Nephron (organoid): ENCODE results near the gene BEND6.

Experiments
- H3K27ac Mint-ChIP-seq, 3 experiments: 2 replicates each; pipeline ENCODE4 v1.8.0; 2020; ENCODE audit warnings: mixed read lengths in 3 of 3, mild to moderate bottlenecking in 2 of 3, moderate library complexity in 1 of 3
- H3K27me3 Mint-ChIP-seq: 2 replicates; pipeline ENCODE4 v1.8.0; 2021; ENCODE audit warnings: low read depth, mild to moderate bottlenecking, moderate library complexity, mixed read lengths
- H3K36me3 Mint-ChIP-seq: 2 replicates; pipeline ENCODE4 v1.8.0; 2020; ENCODE audit warnings: low read depth, mixed read lengths
- H3K4me1 Mint-ChIP-seq: 2 replicates; pipeline ENCODE4 v1.8.0; 2020; ENCODE audit warnings: mixed read lengths
- H3K4me3 Mint-ChIP-seq, 3 experiments: 2 replicates each; pipeline ENCODE4 v1.8.0; 2020; ENCODE audit warnings: mild to moderate bottlenecking in 3 of 3, mixed read lengths in 3 of 3, moderate library complexity in 2 of 3
- H3K9me3 Mint-ChIP-seq: 2 replicates; pipeline ENCODE4 v1.8.0; 2020; ENCODE audit warnings: mixed read lengths
- TF ChIP-seq, protein P1 (sequence below), 3 experiments: fragments of 200-600 bp; sonication (generic); IDR thresholded peaks; one replicate each; pipeline ENCODE4 v1.5.0; 2021; ENCODE audit warnings: antibody characterized with exemption in 3 of 3; ENCODE audit not compliant: unreplicated experiment in 3 of 3

Gene BEND6

DNA sequence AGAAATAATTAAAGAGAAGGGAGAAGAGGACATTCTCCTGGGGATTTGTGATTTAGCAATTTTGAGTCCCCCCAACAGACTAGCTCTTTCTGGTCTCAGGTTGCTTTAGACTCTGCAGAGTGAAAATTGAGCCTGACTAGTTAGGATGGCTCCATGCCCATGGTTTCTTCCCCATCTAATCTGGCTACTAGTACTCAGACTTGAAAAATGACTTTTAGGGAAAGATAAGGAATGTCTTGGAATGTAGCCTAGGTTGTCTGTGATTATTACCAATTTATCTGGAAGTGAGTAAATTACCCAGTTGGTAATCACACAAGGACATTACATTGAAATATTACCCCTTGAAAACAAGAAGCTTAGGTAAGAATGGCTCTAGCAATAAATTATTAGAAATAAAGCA is 4.2 kb downstream of the BEND6 start:
- Mint-ChIP-seq H3K27me3 (peaks cover 51% of the 10 kb centered on the region), H3K4me1 (peaks cover 14% of the 10 kb centered on the region), H3K36me3 (no peaks in the 10 kb centered on the region), H3K9me3 (no peaks in the 10 kb centered on the region), H3K4me3 (no peak overlapping the region), H3K27ac (no peak overlapping the region)
- TF ChIP-seq, protein P1, sequence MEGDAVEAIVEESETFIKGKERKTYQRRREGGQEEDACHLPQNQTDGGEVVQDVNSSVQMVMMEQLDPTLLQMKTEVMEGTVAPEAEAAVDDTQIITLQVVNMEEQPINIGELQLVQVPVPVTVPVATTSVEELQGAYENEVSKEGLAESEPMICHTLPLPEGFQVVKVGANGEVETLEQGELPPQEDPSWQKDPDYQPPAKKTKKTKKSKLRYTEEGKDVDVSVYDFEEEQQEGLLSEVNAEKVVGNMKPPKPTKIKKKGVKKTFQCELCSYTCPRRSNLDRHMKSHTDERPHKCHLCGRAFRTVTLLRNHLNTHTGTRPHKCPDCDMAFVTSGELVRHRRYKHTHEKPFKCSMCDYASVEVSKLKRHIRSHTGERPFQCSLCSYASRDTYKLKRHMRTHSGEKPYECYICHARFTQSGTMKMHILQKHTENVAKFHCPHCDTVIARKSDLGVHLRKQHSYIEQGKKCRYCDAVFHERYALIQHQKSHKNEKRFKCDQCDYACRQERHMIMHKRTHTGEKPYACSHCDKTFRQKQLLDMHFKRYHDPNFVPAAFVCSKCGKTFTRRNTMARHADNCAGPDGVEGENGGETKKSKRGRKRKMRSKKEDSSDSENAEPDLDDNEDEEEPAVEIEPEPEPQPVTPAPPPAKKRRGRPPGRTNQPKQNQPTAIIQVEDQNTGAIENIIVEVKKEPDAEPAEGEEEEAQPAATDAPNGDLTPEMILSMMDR (IDR thresholded peaks at IDR 0.05; ENCODE audit: unreplicated experiment in 3 of 3), result no peak

DNA sequence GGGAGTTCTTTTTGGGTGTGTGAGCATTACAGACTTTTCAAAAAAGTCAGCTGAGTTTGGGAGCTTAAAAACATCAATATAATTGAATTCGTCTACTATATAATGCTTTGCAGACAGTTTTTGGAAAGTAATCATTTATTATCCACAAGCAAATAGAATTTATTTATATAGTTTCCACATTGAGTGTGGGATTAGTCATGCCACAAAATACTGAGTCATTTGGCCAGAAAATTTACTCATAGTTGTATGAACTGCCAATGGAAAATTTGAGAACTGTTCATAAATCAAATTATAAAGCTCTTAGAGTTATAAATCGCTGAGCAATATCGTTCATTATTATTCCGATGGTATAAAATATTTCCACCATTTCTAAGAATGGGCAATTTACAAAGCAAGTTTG is 5.0 kb downstream of the BEND6 start:
- TF ChIP-seq, protein P1 (IDR thresholded peaks at IDR 0.05; ENCODE audit: unreplicated experiment in 3 of 3), result no peak
- H3K36me3 Mint-ChIP-seq, result no peaks in the 10 kb centered on the region
- no peak overlapping the region for H3K4me3 Mint-ChIP-seq
- no peaks in the 10 kb centered on the region for H3K9me3 Mint-ChIP-seq
- H3K27me3 Mint-ChIP-seq, result peaks cover 47% of the 10 kb centered on the region
- no peak overlapping the region for H3K27ac Mint-ChIP-seq
- peaks cover 14% of the 10 kb centered on the region for H3K4me1 Mint-ChIP-seq

DNA sequence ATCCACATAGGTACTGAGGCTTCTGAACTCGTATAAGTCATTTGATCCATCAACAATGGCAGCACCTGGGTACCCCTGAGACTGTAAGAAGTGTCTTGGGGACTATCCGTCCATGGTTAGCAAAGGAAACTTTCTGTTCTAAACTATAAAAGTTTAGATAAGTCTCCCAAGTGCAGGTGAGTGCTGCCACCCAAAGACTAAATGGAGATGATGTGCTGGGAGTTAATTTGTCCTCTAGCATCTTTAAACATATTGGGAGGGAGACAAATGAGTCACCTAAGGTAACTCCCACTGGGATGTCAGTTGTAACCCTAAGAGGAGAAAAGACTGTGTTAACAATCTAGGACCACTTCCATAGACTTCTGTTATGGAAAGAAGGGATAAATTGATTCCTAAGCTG is 6.2 kb downstream of the BEND6 start:
- TF ChIP-seq, protein P1 (IDR thresholded peaks at IDR 0.05; ENCODE audit: unreplicated experiment in 3 of 3), result no peak
- Mint-ChIP-seq H3K27ac (no peak overlapping the region), H3K27me3 (peaks cover 37% of the 10 kb centered on the region), H3K4me3 (no peak overlapping the region), H3K4me1 (peaks cover 7% of the 10 kb centered on the region), H3K9me3 (no peaks in the 10 kb centered on the region), H3K36me3 (no peaks in the 10 kb centered on the region)

DNA sequence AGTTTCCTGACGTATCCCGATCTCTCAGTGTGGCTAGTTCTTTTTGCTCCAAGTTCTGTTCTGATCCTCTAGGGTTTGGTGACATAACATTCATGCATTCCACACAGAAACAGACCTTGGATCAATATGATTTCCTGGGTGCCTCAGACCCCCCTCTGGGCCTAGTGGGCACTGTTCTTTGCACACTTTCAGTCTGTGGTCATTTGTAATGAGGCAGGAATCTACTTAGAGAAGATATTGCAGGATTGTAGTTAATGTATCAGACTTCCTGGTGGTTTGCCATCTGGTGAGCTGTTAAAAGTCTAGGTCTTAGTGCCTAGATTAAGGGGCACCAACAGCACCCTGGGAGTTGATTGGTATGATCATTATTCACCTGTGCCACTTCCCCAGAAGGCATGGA is 7.5 kb downstream of the BEND6 start:
- Mint-ChIP-seq H3K27me3 (peaks cover 30% of the 10 kb centered on the region), H3K36me3 (no peaks in the 10 kb centered on the region), H3K9me3 (no peaks in the 10 kb centered on the region), H3K27ac (no peak overlapping the region), H3K4me1 (peaks cover 7% of the 10 kb centered on the region), H3K4me3 (no peak overlapping the region)
- TF ChIP-seq, protein P1 (IDR thresholded peaks at IDR 0.05; ENCODE audit: unreplicated experiment in 3 of 3), result no peak

DNA sequence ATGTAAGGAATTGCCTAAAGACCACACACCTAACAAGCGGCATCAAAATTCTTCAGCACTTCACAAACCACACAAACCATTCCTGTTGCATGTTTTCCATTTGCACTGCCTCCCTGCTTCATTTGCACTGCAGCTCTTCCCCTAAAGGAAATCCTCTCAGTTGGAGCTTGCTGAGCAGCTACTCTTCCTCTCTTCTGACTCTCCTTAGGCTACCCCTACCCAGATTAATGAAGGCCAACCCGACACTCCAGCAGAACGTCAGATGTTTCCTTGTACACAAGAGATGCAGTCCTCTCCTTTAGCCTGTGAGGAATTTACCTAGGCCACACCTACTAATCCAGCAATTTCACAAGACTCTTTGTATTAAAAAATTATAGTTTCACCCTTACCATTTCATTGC is 8.1 kb downstream of the BEND6 start:
- Mint-ChIP-seq H3K27me3 (peaks cover 24% of the 10 kb centered on the region), H3K27ac (no peak overlapping the region), H3K9me3 (no peaks in the 10 kb centered on the region), H3K4me1 (peaks cover 7% of the 10 kb centered on the region), H3K36me3 (no peaks in the 10 kb centered on the region), H3K4me3 (no peak overlapping the region)
- TF ChIP-seq, protein P1 (IDR thresholded peaks at IDR 0.05; ENCODE audit: unreplicated experiment in 3 of 3), result no peak

DNA sequence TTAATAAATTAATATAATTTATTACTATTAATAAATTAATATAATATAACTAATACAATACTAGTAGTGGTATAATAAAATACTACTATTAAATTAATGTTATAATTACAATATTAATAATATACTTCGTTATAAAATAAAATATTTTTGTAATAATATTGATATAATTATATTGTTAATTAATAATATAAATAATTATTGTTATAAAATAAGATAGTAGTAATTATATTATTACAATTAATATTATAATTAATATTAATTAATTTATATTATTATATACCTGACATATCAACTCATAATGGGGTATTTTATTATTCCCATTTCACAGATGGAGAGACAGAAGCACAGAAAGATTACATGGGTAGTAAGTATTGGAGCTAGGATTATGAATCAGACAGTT is 8.9 kb downstream of the BEND6 start:
- Mint-ChIP-seq H3K9me3 (no peaks in the 10 kb centered on the region), H3K27ac (no peak overlapping the region), H3K4me1 (peaks cover under 1% of the 10 kb centered on the region), H3K36me3 (no peaks in the 10 kb centered on the region), H3K27me3 (peaks cover 17% of the 10 kb centered on the region), H3K4me3 (no peak overlapping the region)
- TF ChIP-seq, protein P1 (IDR thresholded peaks at IDR 0.05; ENCODE audit: unreplicated experiment in 3 of 3), result no peak
